H1 (cell line): ENCODE data around the gene USHBP1. TPM values are rescaled to one million over a fixed set of nuclear protein-coding genes. Genes with fewer than 3 reads are reported as not detected.

Experiments
- CTCF ChIA-PET: fragments of 300-600 bp; sonication (Branson Sonifier 250); formaldehyde crosslinking; loops from one replicate; lab custom pipeline; 2021; ENCODE audit not compliant: partially characterized antibody; lab: Charles Lee
- POLR2A ChIA-PET: fragments of 300-600 bp; sonication (Branson Sonifier 250); formaldehyde crosslinking; loops from one replicate; lab custom pipeline; 2021; ENCODE audit warnings: inconsistent platforms; ENCODE audit not compliant: partially characterized antibody; lab: Charles Lee
- DNase-seq, 2 experiments: peaks; one replicate each; pipeline versions ENCODE4 v3.0.0 to v3.0.0-alpha.2; 2010 to 2022; ENCODE audit warnings: low spot score in 2 of 2, low read depth in 1 of 2, mixed read lengths in 1 of 2
- FAIRE-seq: peaks from 2 replicates; lab custom pipeline; 2011; peaks lifted over from hg19 to GRCh38; lab: Jason Lieb, UNC
- H2AFZ ChIP-seq: 2 replicates; pipeline ENCODE4 v1.8.1; 2012; ENCODE audit warnings: low read length, inconsistent platforms
- H2AK5ac ChIP-seq: 2 replicates; pipeline ENCODE4 v1.6.1; 2013; ENCODE audit warnings: low read depth, low read length
- H2BK120ac ChIP-seq: replicated peaks from 2 replicates; pipeline ENCODE3; 2013; ENCODE audit warnings: low read depth, low read length, inconsistent platforms
- H2BK12ac ChIP-seq: 2 replicates; pipeline ENCODE4 v1.6.1; 2013; ENCODE audit warnings: low read depth, low read length
- H2BK15ac ChIP-seq: 2 replicates; pipeline ENCODE4 v1.6.1; 2013; ENCODE audit warnings: low read length
- H2BK20ac ChIP-seq: 2 replicates; pipeline ENCODE4 v1.6.1; 2013; ENCODE audit warnings: low read length
- H2BK5ac ChIP-seq: 2 replicates; pipeline ENCODE4 v1.6.1; 2013; ENCODE audit warnings: low read depth, low read length
- H3K14ac ChIP-seq: 2 replicates; pipeline ENCODE4 v1.6.1; 2013; ENCODE audit warnings: inconsistent platforms; ENCODE audit not compliant: insufficient read length
- H3K18ac ChIP-seq: 2 replicates; pipeline ENCODE4 v1.6.1; 2013; ENCODE audit warnings: low read length; ENCODE audit errors: extremely low read depth
- H3K23ac ChIP-seq: 2 replicates; pipeline ENCODE4 v1.6.1; 2013; ENCODE audit warnings: inconsistent platforms; ENCODE audit not compliant: insufficient read length
- H3K23me2 ChIP-seq: 2 replicates; pipeline ENCODE4 v1.6.1; 2013; ENCODE audit warnings: low read depth, low read length
- H3K27ac ChIP-seq: 2 replicates; pipeline ENCODE4 v1.6.1; 2011; ENCODE audit warnings: low read depth, low read length, inconsistent platforms
- H3K27me3 ChIP-seq, 4 experiments: replicated peaks in 1 of 4; 1 replicate in 1 of 4; 2 replicates in 3 of 4; pipeline versions ENCODE4 v1.6.1 to v1.8.1; 2011 to 2013; ENCODE audit warnings: low read length in 3 of 4, mild to moderate bottlenecking in 3 of 4, inconsistent platforms in 2 of 4, mixed read lengths in 2 of 4, moderate library complexity in 1 of 4; ENCODE audit not compliant: control insufficient read depth in 3 of 4, insufficient read depth in 3 of 4; ENCODE audit errors: extremely low read depth in 1 of 4
- H3K36me3 ChIP-seq, 4 experiments: 2 replicates each; pipeline versions ENCODE4 v1.6.1 to v1.8.1; 2011 to 2013; ENCODE audit warnings: mild to moderate bottlenecking in 4 of 4, low read length in 3 of 4, moderate library complexity in 2 of 4, control low read depth in 1 of 4, inconsistent platforms in 1 of 4; ENCODE audit not compliant: insufficient read depth in 4 of 4, control insufficient read depth in 2 of 4
- H3K4ac ChIP-seq: replicated peaks from 2 replicates; pipeline ENCODE3; 2013; ENCODE audit warnings: low read length, low read depth, mixed read lengths, inconsistent platforms; ENCODE audit not compliant: insufficient read length
- H3K4me1 ChIP-seq, 4 experiments: replicated peaks in 1 of 4; 1 replicate in 1 of 4; 2 replicates in 3 of 4; pipeline versions ENCODE4 v1.6.1 to v1.8.1; 2011 to 2013; ENCODE audit warnings: low read length in 3 of 4, inconsistent platforms in 2 of 4, mixed read lengths in 1 of 4; ENCODE audit not compliant: insufficient read depth in 4 of 4, control insufficient read depth in 3 of 4
- H3K4me2 ChIP-seq, 2 experiments: 2 replicates each; pipeline versions ENCODE4 v1.6.1 to v1.8.1; 2011 to 2013; ENCODE audit warnings: low read depth in 2 of 2, low read length in 2 of 2, control low read depth in 1 of 2, inconsistent platforms in 1 of 2, mild to moderate bottlenecking in 1 of 2; ENCODE audit not compliant: insufficient read depth in 1 of 2
- H3K4me3 ChIP-seq, 4 experiments: fragments of 200-600, 300-600 bp in 1 of 4; sonication (generic), shearing (Covaris generic), sonication (Bioruptor Twin) in 1 of 4; 2 replicates each; pipeline versions ENCODE4 v1.5.1 to v1.8.1; 2011 to 2016; ENCODE audit warnings: low read length in 4 of 4, low read depth in 3 of 4, control low read depth in 2 of 4, inconsistent platforms in 2 of 4, mild to moderate bottlenecking in 2 of 4, mixed read lengths in 1 of 4, moderate library complexity in 1 of 4; ENCODE audit not compliant: insufficient read depth in 2 of 4; ENCODE audit errors: extremely low read depth in 1 of 4
- H3K56ac ChIP-seq: replicated peaks from 2 replicates; pipeline ENCODE3; 2013; ENCODE audit warnings: low read depth, mild to moderate bottlenecking, mixed read lengths, low read length, inconsistent platforms; ENCODE audit not compliant: insufficient read length
- H3K79me1 ChIP-seq: 2 replicates; pipeline ENCODE4 v1.6.1; 2013; ENCODE audit warnings: low read depth, low read length, control low read depth
- H3K79me2 ChIP-seq, 2 experiments: 2 replicates each; pipeline versions ENCODE4 v1.6.1 to v1.8.1; 2012 to 2013; ENCODE audit warnings: low read length in 2 of 2, mild to moderate bottlenecking in 2 of 2, inconsistent platforms in 1 of 2; ENCODE audit not compliant: insufficient read depth in 2 of 2, control insufficient read depth in 1 of 2
- H3K9ac ChIP-seq, 4 experiments: replicated peaks in 1 of 4; 1 replicate in 1 of 4; 2 replicates in 3 of 4; pipeline versions ENCODE4 v1.6.1 to v1.8.1; 2011 to 2013; ENCODE audit warnings: low read depth in 3 of 4, low read length in 3 of 4, control low read depth in 2 of 4, mild to moderate bottlenecking in 2 of 4, moderate library complexity in 2 of 4, inconsistent platforms in 1 of 4; ENCODE audit errors: extremely low read depth in 1 of 4
- H3K9me3 ChIP-seq, 2 experiments: 2 replicates each; pipeline versions ENCODE4 v1.6.1 to v1.8.1; 2012 to 2013; ENCODE audit warnings: mild to moderate bottlenecking in 2 of 2, moderate library complexity in 2 of 2, control low read depth in 1 of 2, inconsistent platforms in 1 of 2, low read depth in 1 of 2, low read length in 1 of 2, mixed read lengths in 1 of 2; ENCODE audit not compliant: insufficient read depth in 2 of 2
- H4K20me1 ChIP-seq, 2 experiments: replicated peaks in 1 of 2; 2 replicates each; pipeline versions ENCODE3 to v1.8.1; 2011 to 2013; ENCODE audit warnings: inconsistent platforms in 2 of 2, low read length in 2 of 2, mild to moderate bottlenecking in 1 of 2; ENCODE audit not compliant: insufficient read depth in 2 of 2, control insufficient read depth in 1 of 2
- H4K5ac ChIP-seq: 2 replicates; pipeline ENCODE4 v1.6.1; 2013; ENCODE audit warnings: low read length, low read depth, mixed read lengths, inconsistent platforms; ENCODE audit not compliant: insufficient read length
- H4K8ac ChIP-seq: 2 replicates; pipeline ENCODE4 v1.8.0; 2013; ENCODE audit warnings: mild to moderate bottlenecking, moderate library complexity, low read length, inconsistent platforms; ENCODE audit not compliant: insufficient read depth; ENCODE audit errors: extremely low read depth
- H4K91ac ChIP-seq: replicated peaks from 2 replicates; pipeline ENCODE3; 2013; ENCODE audit warnings: low read length, mixed read lengths, inconsistent platforms; ENCODE audit not compliant: insufficient read length
- JUND ChIP-seq: IDR thresholded peaks from 2 replicates; pipeline ENCODE4 v1.6.1; 2011; ENCODE audit warnings: mild to moderate bottlenecking, improper control_type of control experiment, low read length
- POLR2A ChIP-seq, 2 experiments: IDR thresholded peaks; 1 replicate in 1 of 2; 2 replicates in 1 of 2; pipeline ENCODE4 v1.6.1; 2011; ENCODE audit warnings: low read depth in 2 of 2, low read length in 2 of 2, mild to moderate bottlenecking in 2 of 2; ENCODE audit errors: control extremely low read depth in 1 of 2
- POLR2AphosphoS5 ChIP-seq: IDR thresholded peaks from 2 replicates; pipeline ENCODE4 v1.6.1; 2011; ENCODE audit warnings: low read depth, low read length
- TAF1 ChIP-seq: IDR thresholded peaks from 2 replicates; pipeline ENCODE4 v1.6.1; 2011; ENCODE audit warnings: mild to moderate bottlenecking, low read depth, low read length
- WGBS, 2 experiments: shearing (Covaris generic) in 1 of 2; methylation state at CpG; one replicate each; pipeline versions ENCODE4 v1.1.6 to v1.1.7; 2013 to 2015; ENCODE audit warnings: low lambda C conversion rate in 2 of 2, mixed read lengths in 2 of 2, inconsistent platforms in 1 of 2, low coverage in 1 of 2, missing lambda C conversion rate in 1 of 2; ENCODE audit not compliant: insufficient replicate concordance in 2 of 2, insufficient coverage in 1 of 2, insufficient read length in 1 of 2; ENCODE audit errors: extremely low coverage in 1 of 2, missing lambda C conversion rate in 1 of 2; 5-methylcytosine and 5-hydroxymethylcytosine counted together
- polyA plus RNA-seq, 7 experiments: library from polyadenylated mRNA; depleted of rRNA in 3 of 7; stranded (reverse) in 5 of 7; unstranded in 2 of 7; fragments of >200 nt in 5 of 7; fragments of 200-250 nt in 2 of 7; gene quantifications; 1 replicate in 5 of 7; 2 replicates in 1 of 7; 4 replicates in 1 of 7; pipeline versions ENCODE4 v1.2.1 to v1.2.3, GENCODE V29; 2011 to 2013; ENCODE audit warnings: missing spikeins in 2 of 7, mixed read lengths in 2 of 7
- total RNA-seq: library from RNA; stranded (reverse); fragmentation: NEBNext Ultra II Directional; extraction: Animal tissue kit (Norgen Biotek cat#: 25700); gene quantifications from 2 replicates; pipeline ENCODE4 v1.2.1, GENCODE V29; 2021

Gene USHBP1
- total and polyA plus RNA-seq, 2 of the 8 experiments (the other 6 are each of a cell fraction or from before 2014, with no cell fraction given), result 5.0 to 7.5 TPM

- 0 out of 2 replicates have a peak overlapping the region, but pooled peaks have one; percentile 66 for H2BK15ac ChIP-seq
- H3K18ac ChIP-seq, result peak overlapping the region; percentile 91
- no peak overlapping the region for H3K14ac ChIP-seq
- 3% methylated on average over 26 of the region's 46 CpGs; no CpG with 5 or more reads in 1 of the 2 experiments for WGBS, 2 experiments
- H3K9me3 ChIP-seq, result no peaks in the 10 kb centered on the region
- ChIA-PET POLR2A (interaction anchor here (0.6 to 4.8 kb wide), 33 partner anchors 8 to 436 kb away, joined by 3 to 67 read pairs (median 3); partner anchors contain the start of genes ABHD8, ANO8, BABAM1 and DDA1), CTCF (interaction anchor here (0.6 to 2.5 kb wide), 11 partner anchors 9 to 216 kb away, joined by 3 to 29 read pairs (median 4); partner anchors contain the start of genes ABHD8, DDA1 and MRPL34)
- H2BK5ac ChIP-seq, result peak overlapping the region; percentile 83
- H4K20me1 ChIP-seq, result peaks cover 0 to 8% of the 10 kb centered on the region in 2 experiments
- peaks cover 7% of the 10 kb centered on the region for H3K79me1 ChIP-seq
- H3K4me1 ChIP-seq, result peaks cover 0 to 5% (median 4%) of the 10 kb centered on the region in 4 experiments; a peak in 5 of 7 replicates
- peaks cover 5% of the 10 kb centered on the region; the same call in 1 of the 2 replicates for H3K23me2 ChIP-seq
- peak overlapping the region; percentile 94 for H3K56ac ChIP-seq
- peak overlapping the region; percentile 91; the same call in 1 of the 2 replicates for H4K8ac ChIP-seq
- H3K4me3 ChIP-seq, result peak overlapping the region; percentile 44 to 67 (median 58)
- no peak overlapping the region for H2BK20ac ChIP-seq
- H2AK5ac ChIP-seq, result no peak overlapping the region
- H3K79me2 ChIP-seq, result peaks cover 0 to 6% of the 10 kb centered on the region in 2 experiments; a peak in 1 of 4 replicates
- H2BK12ac ChIP-seq, result peak overlapping the region; percentile 27; the same call in 1 of the 2 replicates
- DNase-seq (peak; percentile 82 to 98), FAIRE-seq (peak; percentile 70)
- peak overlapping the region; percentile 79 for H3K27ac ChIP-seq
- peak overlapping the region; percentile 18 for H4K5ac ChIP-seq
- no peak overlapping the region for H3K4ac ChIP-seq
- H2AFZ ChIP-seq, result 0 out of 2 replicates have a peak overlapping the region, but pooled peaks have one; percentile 47
- peak overlapping the region; percentile 85 for H4K91ac ChIP-seq
- peak overlapping the region; percentile 49 to 75 for H3K4me2 ChIP-seq
- H2BK120ac ChIP-seq, result no peak overlapping the region
- peaks cover 0 to 5% (median 1%) of the 10 kb centered on the region in 4 experiments; a peak in 2 of 8 replicates for H3K36me3 ChIP-seq
- no peaks in the 10 kb centered on the region for H3K27me3 ChIP-seq
- no peak overlapping the region for H3K23ac ChIP-seq
- H3K9ac ChIP-seq, result peak overlapping the region in 3 of 4 experiments; percentile 47 to 74 (median 48); a peak in 6 of 7 replicates
- peak; percentile 79; the same call in 1 of the 2 replicates for TF ChIP-seq TAF1
- peak; percentile 83 for TF ChIP-seq POLR2AphosphoS5
- 0 out of 2 replicates have a peak, but pooled peaks have one; percentile 23 for TF ChIP-seq JUND
- peak; percentile 65 to 93 for TF ChIP-seq POLR2A (IDR thresholded peaks at IDR 0.05; ENCODE audit: control extremely low read depth in 1 of 2, low read depth in 2 of 2, low read length in 2 of 2)
These were observed 27.9 kb upstream of the USHBP1 start for GRCh38 chr19:17292301-17293074.
